IMR-90 (cell line): ENCODE measurements around the gene MTA2. TPM values are rescaled to one million over a fixed set of nuclear protein-coding genes. Genes with fewer than 3 reads are reported as not detected.

Source experiments
- ATAC-seq: fragments of 200-7000 bp; cut with Tn5 transposase; 2 replicates; pipeline ENCODE4 v1.9.1; 2020; ENCODE audit warnings: low read depth, mild to moderate bottlenecking, moderate library complexity
- BruUV-seq: library from RNA; stranded (reverse); fragments of 400-500 nt; replicated peaks from 2 replicates; lab custom pipeline; 2021; lab: Mats Ljungman, UMichigan
- CTCF ChIA-PET: fragments of 300-600 bp; formaldehyde crosslinking; extraction: SDS; loops from one replicate; lab custom pipeline; 2021; ENCODE audit warnings: antibody characterized with exemption; lab: Yijun Ruan, JAX
- POLR2A ChIA-PET: fragments of 300-600 bp; sonication (Branson Sonifier 250); formaldehyde crosslinking; loops from one replicate; lab custom pipeline; 2022; ENCODE audit warnings: antibody characterized with exemption; ENCODE audit not compliant: unreplicated experiment; lab: Charles Lee
- DNase-seq: peaks from one replicate; pipeline ENCODE4 v3.0.0; 2013
- H2AFZ ChIP-seq: replicated peaks from 2 replicates; pipeline ENCODE3; 2013; ENCODE audit warnings: low read length, mild to moderate bottlenecking; ENCODE audit not compliant: poor library complexity
- H2AK5ac ChIP-seq: 2 replicates; pipeline ENCODE4 v1.6.1; 2013; ENCODE audit warnings: low read depth, low read length, inconsistent platforms
- H2AK9ac ChIP-seq: replicated peaks from 2 replicates; pipeline ENCODE3; 2013; ENCODE audit warnings: mild to moderate bottlenecking, low read depth, low read length, moderate library complexity; ENCODE audit not compliant: poor library complexity
- H2BK120ac ChIP-seq: 2 replicates; pipeline ENCODE4 v1.6.1; 2013; ENCODE audit warnings: low read depth, low read length, inconsistent platforms
- H2BK15ac ChIP-seq: 3 replicates; pipeline ENCODE4 v1.6.1; 2013; ENCODE audit warnings: low read depth, low read length, inconsistent platforms
- H2BK20ac ChIP-seq: 2 replicates; pipeline ENCODE4 v1.6.1; 2013; ENCODE audit warnings: low read depth, mild to moderate bottlenecking, inconsistent platforms, low read length, moderate library complexity
- H2BK5ac ChIP-seq: 2 replicates; pipeline ENCODE4 v1.6.1; 2013; ENCODE audit warnings: mild to moderate bottlenecking, low read depth, low read length, inconsistent platforms; ENCODE audit not compliant: poor library complexity, severe bottlenecking
- H3K14ac ChIP-seq: replicated peaks from 2 replicates; pipeline ENCODE4 v1.6.1; 2013; ENCODE audit warnings: low read depth, low read length, inconsistent platforms
- H3K18ac ChIP-seq: 2 replicates; pipeline ENCODE4 v1.6.1; 2013; ENCODE audit warnings: low read depth, low read length, control low read depth
- H3K23ac ChIP-seq: 2 replicates; pipeline ENCODE4 v1.6.1; 2013; ENCODE audit warnings: low read depth, low read length, inconsistent platforms
- H3K27ac ChIP-seq: 2 replicates; pipeline ENCODE4 v1.5.1; 2013; ENCODE audit warnings: mild to moderate bottlenecking, control low read depth, low read length; ENCODE audit not compliant: insufficient read depth
- H3K27me3 ChIP-seq: 2 replicates; pipeline ENCODE4 v1.6.1; 2013; ENCODE audit warnings: low read length; ENCODE audit not compliant: control insufficient read depth, insufficient read depth
- H3K36me3 ChIP-seq: 2 replicates; pipeline ENCODE4 v1.6.1; 2013; ENCODE audit warnings: low read length, mixed read lengths; ENCODE audit not compliant: control insufficient read depth, insufficient read depth
- H3K4ac ChIP-seq: 2 replicates; pipeline ENCODE4 v1.6.1; 2013; ENCODE audit warnings: low read depth, low read length, inconsistent platforms
- H3K4me1 ChIP-seq: 2 replicates; pipeline ENCODE4 v1.6.1; 2013; ENCODE audit warnings: low read length, mixed read lengths; ENCODE audit not compliant: control insufficient read depth, insufficient read depth
- H3K4me2 ChIP-seq: 2 replicates; pipeline ENCODE4 v1.6.1; 2013; ENCODE audit warnings: low read depth, mild to moderate bottlenecking, control low read depth, low read length, moderate library complexity
- H3K4me3 ChIP-seq: 2 replicates; pipeline ENCODE4 v1.5.1; 2013; ENCODE audit warnings: low read depth, mild to moderate bottlenecking, control low read depth, low read length, moderate library complexity; ENCODE audit not compliant: insufficient read depth
- H3K56ac ChIP-seq: 2 replicates; pipeline ENCODE4 v1.6.1; 2013; ENCODE audit warnings: low read length, inconsistent platforms; ENCODE audit not compliant: insufficient read depth; ENCODE audit errors: extremely low read depth
- H3K79me1 ChIP-seq, 2 experiments: 2 replicates each; pipeline ENCODE4 v1.6.1; 2013; ENCODE audit warnings: low read length in 2 of 2, inconsistent platforms in 1 of 2, low read depth in 1 of 2
- H3K9ac ChIP-seq: 2 replicates; pipeline ENCODE4 v1.6.1; 2013; ENCODE audit warnings: low read depth, low read length, control low read depth
- H3K9me1 ChIP-seq: 2 replicates; pipeline ENCODE4 v1.6.1; 2013; ENCODE audit warnings: low read length, inconsistent platforms; ENCODE audit not compliant: insufficient read depth
- H3K9me3 ChIP-seq: 2 replicates; pipeline ENCODE4 v1.6.1; 2013; ENCODE audit warnings: low read length; ENCODE audit not compliant: control insufficient read depth, insufficient read depth
- H4K20me1 ChIP-seq: 2 replicates; pipeline ENCODE4 v1.6.1; 2013; ENCODE audit warnings: low read length, inconsistent platforms; ENCODE audit not compliant: insufficient read depth
- H4K5ac ChIP-seq: 2 replicates; pipeline ENCODE4 v1.6.1; 2013; ENCODE audit warnings: mild to moderate bottlenecking, low read depth, low read length, control low read depth
- H4K8ac ChIP-seq, 2 experiments: 2 replicates each; pipeline ENCODE4 v1.6.1; 2013; ENCODE audit warnings: low read depth in 2 of 2, low read length in 2 of 2, control low read depth in 1 of 2, inconsistent platforms in 1 of 2
- H4K91ac ChIP-seq: 2 replicates; pipeline ENCODE4 v1.6.1; 2013; ENCODE audit warnings: low read depth, low read length, inconsistent platforms; ENCODE audit not compliant: insufficient read depth
- BHLHE40 ChIP-seq: fragments of 150-350 bp; IDR thresholded peaks from 2 replicates; pipeline ENCODE4 v1.6.1; 2016; ENCODE audit warnings: mild to moderate bottlenecking, low read depth, low read length
- CEBPB ChIP-seq: IDR thresholded peaks from 2 replicates; pipeline ENCODE4 v1.6.1; 2012; ENCODE audit warnings: low read depth, low read length, improper control_type of control experiment
- CHD1 ChIP-seq: IDR thresholded peaks from 2 replicates; pipeline ENCODE4 v1.6.1; 2012; ENCODE audit warnings: low read depth, low read length, improper control_type of control experiment
- CTCF ChIP-seq: conservative IDR thresholded peaks from 2 replicates; pipeline ENCODE4 v1.5.1; 2012; ENCODE audit warnings: mild to moderate bottlenecking, low read depth, low read length, improper control_type of control experiment
- ELK1 ChIP-seq: fragments of 150-350 bp; IDR thresholded peaks from 2 replicates; pipeline ENCODE4 v1.6.1; 2016; ENCODE audit warnings: low read depth, mild to moderate bottlenecking, low read length, moderate library complexity, borderline replicate concordance
- FOS ChIP-seq: fragments of 150-350 bp; IDR thresholded peaks from 2 replicates; pipeline ENCODE4 v1.6.1; 2016; ENCODE audit warnings: low read depth, low read length
- MAFK ChIP-seq: IDR thresholded peaks from 2 replicates; pipeline ENCODE4 v1.6.1; 2012; ENCODE audit warnings: low read depth, low read length, improper control_type of control experiment
- MAZ ChIP-seq: IDR thresholded peaks from 2 replicates; pipeline ENCODE4 v1.6.1; 2012; ENCODE audit warnings: low read depth, mild to moderate bottlenecking, low read length, improper control_type of control experiment, moderate library complexity, borderline replicate concordance
- MXI1 ChIP-seq: IDR thresholded peaks from 2 replicates; pipeline ENCODE4 v1.6.1; 2012; ENCODE audit warnings: low read depth, mild to moderate bottlenecking, low read length, moderate library complexity, borderline replicate concordance
- NFE2L2 ChIP-seq: fragments of 150-350 bp; IDR thresholded peaks from 2 replicates; pipeline ENCODE4 v1.6.1; 2016; ENCODE audit warnings: low read depth, mild to moderate bottlenecking, low read length
- POLR2A ChIP-seq: IDR thresholded peaks from 2 replicates; pipeline ENCODE4 v1.6.1; 2012; ENCODE audit warnings: mild to moderate bottlenecking, low read depth, low read length
- RAD21 ChIP-seq: IDR thresholded peaks from 2 replicates; pipeline ENCODE4 v1.6.1; 2012; ENCODE audit warnings: low read length, improper control_type of control experiment
- RCOR1 ChIP-seq: IDR thresholded peaks from 2 replicates; pipeline ENCODE4 v1.6.1; 2012; ENCODE audit warnings: mild to moderate bottlenecking, low read length, improper control_type of control experiment; ENCODE audit not compliant: insufficient replicate concordance
- RFX5 ChIP-seq: IDR thresholded peaks from 2 replicates; pipeline ENCODE4 v1.8.0; 2012; ENCODE audit warnings: low read depth, mild to moderate bottlenecking, low read length, moderate library complexity
- SMC3 ChIP-seq: fragments of 150-350 bp; IDR thresholded peaks from 2 replicates; pipeline ENCODE4 v1.6.1; 2016; ENCODE audit warnings: low read depth, mild to moderate bottlenecking, antibody characterized with exemption, low read length, moderate library complexity
- USF2 ChIP-seq: fragments of 150-350 bp; IDR thresholded peaks from 2 replicates; pipeline ENCODE4 v1.6.1; 2017; ENCODE audit warnings: mild to moderate bottlenecking, antibody characterized with exemption, low read length, low read depth
- WGBS, 2 experiments: methylation state at CpG; one replicate each; pipeline versions ENCODE4 v1.1.5 to v1.1.7; 2013; ENCODE audit warnings: missing lambda C conversion rate in 2 of 2; ENCODE audit not compliant: insufficient read length in 1 of 2; ENCODE audit errors: extremely low coverage in 2 of 2; 5-methylcytosine and 5-hydroxymethylcytosine counted together
- dilution Hi-C: fragments of 300-500 bp; cut with HindIII; formaldehyde crosslinking; loops from one replicate; pipeline ENCODE4 v1.14.3; 2018; ENCODE audit warnings: low sequenced_read_pairs; ENCODE audit not compliant: unreplicated experiment
- in situ Hi-C: fragments of 300-500 bp; cut with MboI; formaldehyde crosslinking; loops from 3 replicates; pipeline ENCODE4 v1.14.3; 2019; ENCODE audit warnings: low sequenced_read_pairs, inconsistent platforms, mixed read lengths
- intact Hi-C: fragments of 100-400 bp; cut with micrococcal nuclease; formaldehyde crosslinking; loops from 2 replicates; pipeline ENCODE4 v1.10.0; 2022
- polyA plus RNA-seq, 3 experiments: library from polyadenylated mRNA; depleted of rRNA; stranded (reverse); fragments of >200 nt; gene quantifications; 2 replicates each; pipeline ENCODE4 v1.2.3, GENCODE V29; 2012; ENCODE audit warnings: low replicate concordance in 1 of 3
- total RNA-seq: library from RNA; depleted of rRNA; stranded (reverse); fragments of >200 nt; gene quantifications from 2 replicates; pipeline ENCODE4 v1.2.3, GENCODE V29; 2012

The MTA2 gene
- total and polyA plus RNA-seq, 2 of the 4 experiments (the other 2 are of a cell fraction) = 34.8 to 136 TPM

- TF ChIP-seq RAD21 (no peak), CTCF (no peak), MXI1 (no peak), FOS (no peak), RCOR1 (no peak), MAFK (no peak), USF2 (no peak), POLR2A (no peak), RFX5 (no peak), ELK1 (no peak), NFE2L2 (no peak), CHD1 (no peak), SMC3 (no peak), BHLHE40 (no peak), MAZ (no peak), CEBPB (no peak)
- no peak overlapping the region for H3K4me3 ChIP-seq
- no peak overlapping the region for H2AFZ ChIP-seq
- intact Hi-C loops (no loop called here), dilution Hi-C loops (no loop called here), in situ Hi-C loops (loop anchor here (5.0 kb wide), 1 partner anchor 162 kb away; no protein-coding TSS in a partner anchor)
- peak overlapping the region; percentile 6; the same call in 1 of the 2 replicates for H2AK5ac ChIP-seq
- peak overlapping the region; percentile 13; the same call in 1 of the 2 replicates for H3K4ac ChIP-seq
- no peaks in the 10 kb centered on the region for H3K27me3 ChIP-seq
- no peak overlapping the region for H4K5ac ChIP-seq
- no CpG with 5 or more reads among the region's 8 CpGs for WGBS, 2 experiments
- no peak overlapping the region for H4K8ac ChIP-seq
- H2BK20ac ChIP-seq = no peak overlapping the region
- peaks cover 20% of the 10 kb centered on the region for H3K9me1 ChIP-seq
- ATAC-seq (no peak), DNase-seq (no peak)
- H4K91ac ChIP-seq = no peak overlapping the region
- H3K4me2 ChIP-seq = no peak overlapping the region
- no peak overlapping the region for H3K14ac ChIP-seq
- H3K4me1 ChIP-seq = peaks cover 27% of the 10 kb centered on the region
- peaks cover 29% of the 10 kb centered on the region for H3K36me3 ChIP-seq
- H3K9ac ChIP-seq = no peak overlapping the region
- peak overlapping the region; percentile 0 for H2BK5ac ChIP-seq
- no peak overlapping the region for H2BK120ac ChIP-seq
- ChIA-PET CTCF (interaction anchor here (1.0 to 2.7 kb wide), 2 partner anchors 17 to 164 kb away, joined by 4 to 8 read pairs; no protein-coding TSS in a partner anchor), POLR2A (no interaction called here)
- H2BK15ac ChIP-seq = no peak overlapping the region
- no TSS peak for BruUV-seq
- H2AK9ac ChIP-seq = no peak overlapping the region
- H4K20me1 ChIP-seq = peaks cover 37% of the 10 kb centered on the region
- H3K27ac ChIP-seq = no peak overlapping the region
- H3K79me1 ChIP-seq = peaks cover 21 to 46% of the 10 kb centered on the region in 2 experiments
- no peak overlapping the region for H3K56ac ChIP-seq
- no peak overlapping the region for H3K18ac ChIP-seq
- H3K23ac ChIP-seq = 0 out of 2 replicates have a peak overlapping the region, but pooled peaks have one; percentile 7
- no peaks in the 10 kb centered on the region for H3K9me3 ChIP-seq
Observed at GRCh38 chr11:62559204-62559603, 42.5 kb downstream of the MTA2 start.
